22Rv1 (cell line): ENCODE measurements around the gene ADIRF.
"Not testable (repeated sequence)": the region's sequence is repeated elsewhere in the genome, so short reads cannot be mapped to it uniquely, and the experiment has no call there.

Source experiments
- ZFX ChIP-seq: fragments of 450-650 bp; IDR thresholded peaks from 2 replicates; pipeline ENCODE4 v1.6.1; 2017; ENCODE audit warnings: antibody characterized with exemption, borderline replicate concordance
- TF ChIP-seq, protein P1 (sequence below): fragments of 450-650 bp; IDR thresholded peaks from 2 replicates; pipeline ENCODE4 v1.5.1; 2017; ENCODE audit warnings: mild to moderate bottlenecking

DNA sequence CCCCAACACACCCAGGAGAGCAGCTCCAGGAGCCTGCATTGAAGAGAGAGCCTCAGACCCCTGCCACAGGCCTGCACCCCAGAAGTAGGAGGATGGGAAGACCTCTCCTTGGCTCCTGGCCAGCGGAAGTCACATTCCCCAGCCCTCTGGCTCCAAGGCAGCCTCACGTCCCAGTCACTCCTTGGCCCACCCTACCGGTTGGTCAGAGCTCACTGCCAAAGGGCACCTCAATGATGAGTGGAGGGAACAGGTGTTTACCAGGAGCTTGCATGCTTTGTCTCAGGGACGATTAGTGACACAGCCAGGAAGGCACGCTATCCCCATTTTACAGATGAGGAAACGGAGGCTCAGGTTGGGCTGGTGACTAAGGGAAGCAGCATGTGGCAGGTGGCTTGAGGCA is 50.8 kb downstream of the ADIRF start:
- TF ChIP-seq, protein P1, sequence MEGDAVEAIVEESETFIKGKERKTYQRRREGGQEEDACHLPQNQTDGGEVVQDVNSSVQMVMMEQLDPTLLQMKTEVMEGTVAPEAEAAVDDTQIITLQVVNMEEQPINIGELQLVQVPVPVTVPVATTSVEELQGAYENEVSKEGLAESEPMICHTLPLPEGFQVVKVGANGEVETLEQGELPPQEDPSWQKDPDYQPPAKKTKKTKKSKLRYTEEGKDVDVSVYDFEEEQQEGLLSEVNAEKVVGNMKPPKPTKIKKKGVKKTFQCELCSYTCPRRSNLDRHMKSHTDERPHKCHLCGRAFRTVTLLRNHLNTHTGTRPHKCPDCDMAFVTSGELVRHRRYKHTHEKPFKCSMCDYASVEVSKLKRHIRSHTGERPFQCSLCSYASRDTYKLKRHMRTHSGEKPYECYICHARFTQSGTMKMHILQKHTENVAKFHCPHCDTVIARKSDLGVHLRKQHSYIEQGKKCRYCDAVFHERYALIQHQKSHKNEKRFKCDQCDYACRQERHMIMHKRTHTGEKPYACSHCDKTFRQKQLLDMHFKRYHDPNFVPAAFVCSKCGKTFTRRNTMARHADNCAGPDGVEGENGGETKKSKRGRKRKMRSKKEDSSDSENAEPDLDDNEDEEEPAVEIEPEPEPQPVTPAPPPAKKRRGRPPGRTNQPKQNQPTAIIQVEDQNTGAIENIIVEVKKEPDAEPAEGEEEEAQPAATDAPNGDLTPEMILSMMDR = not testable (repeated sequence)
- TF ChIP-seq ZFX = not testable (repeated sequence)
